ENCODE results near the gene TNRC18.
"Not testable (repeated sequence)": the region's sequence is repeated elsewhere in the genome, so short reads cannot be mapped to it uniquely, and the experiment has no call there.

Gene TNRC18

GRCh38 chr7:5423306-5423975 lies at the start of gene TNRC18:
Gene TNRC18 (minus strand): TSS chr7:5423834. CDS start chr7:5421246, 2,588 bp downstream.
- DNase-seq (ENCODE audit: low read depth in 1 of 2, low spot score in 1 of 2): no peak

- DNase-seq (ENCODE audit: low read depth in 1 of 2, low spot score in 1 of 2): no peak
Observed at GRCh38 chr7:5472432-5473315, 49.0 kb upstream of the TNRC18 start.

- not testable (repeated sequence) for DNase-seq (ENCODE audit: low read depth in 1 of 2, low spot score in 1 of 2)
Observed at GRCh38 chr7:5471623-5472022, 48.0 kb upstream of the TNRC18 start.

- no peak for DNase-seq (ENCODE audit: low read depth in 1 of 2, low spot score in 1 of 2)
Observed at GRCh38 chr7:5470816-5471215, 47.2 kb upstream of the TNRC18 start.

GRCh38 chr7:5470167-5470532 lies 46.5 kb upstream of the TNRC18 start:
- DNase-seq (ENCODE audit: low read depth in 1 of 2, low spot score in 1 of 2): no peak

GRCh38 chr7:5469375-5470166 lies 45.9 kb upstream of the TNRC18 start:
- no peak for DNase-seq (ENCODE audit: low read depth in 1 of 2, low spot score in 1 of 2)

GRCh38 chr7:5467645-5468044 lies 44.0 kb upstream of the TNRC18 start:
- no peak for DNase-seq (ENCODE audit: low read depth in 1 of 2, low spot score in 1 of 2)

GRCh38 chr7:5466551-5466950 lies 42.9 kb upstream of the TNRC18 start:
- DNase-seq (ENCODE audit: low read depth in 1 of 2, low spot score in 1 of 2): no peak

GRCh38 chr7:5463031-5463430 lies 39.4 kb upstream of the TNRC18 start:
- DNase-seq (ENCODE audit: low read depth in 1 of 2, low spot score in 1 of 2): no peak

GRCh38 chr7:5462216-5462615 lies 38.6 kb upstream of the TNRC18 start:
- DNase-seq (ENCODE audit: low read depth in 1 of 2, low spot score in 1 of 2): no peak

- no peak for DNase-seq (ENCODE audit: low read depth in 1 of 2, low spot score in 1 of 2)
Observed at GRCh38 chr7:5458921-5459480, 35.4 kb upstream of the TNRC18 start.

GRCh38 chr7:5457245-5457735 lies 33.7 kb upstream of the TNRC18 start:
- no peak for DNase-seq (ENCODE audit: low read depth in 1 of 2, low spot score in 1 of 2)

- no peak for DNase-seq (ENCODE audit: low read depth in 1 of 2, low spot score in 1 of 2)
Observed at GRCh38 chr7:5456409-5456808, 32.8 kb upstream of the TNRC18 start.

- no peak for DNase-seq (ENCODE audit: low read depth in 1 of 2, low spot score in 1 of 2)
Observed at GRCh38 chr7:5455581-5456219, 32.1 kb upstream of the TNRC18 start.

GRCh38 chr7:5455175-5455574 lies 31.5 kb upstream of the TNRC18 start:
- no peak for DNase-seq (ENCODE audit: low read depth in 1 of 2, low spot score in 1 of 2)

GRCh38 chr7:5454485-5454884 lies 30.9 kb upstream of the TNRC18 start:
- no peak for DNase-seq (ENCODE audit: low read depth in 1 of 2, low spot score in 1 of 2)

GRCh38 chr7:5453566-5454075 lies 30.0 kb upstream of the TNRC18 start:
- DNase-seq (ENCODE audit: low read depth in 1 of 2, low spot score in 1 of 2): no peak

GRCh38 chr7:5452937-5453540 lies 29.4 kb upstream of the TNRC18 start:
- DNase-seq (ENCODE audit: low read depth in 1 of 2, low spot score in 1 of 2): no peak

- DNase-seq (ENCODE audit: low read depth in 1 of 2, low spot score in 1 of 2): no peak
Observed at GRCh38 chr7:5452470-5452899, 28.9 kb upstream of the TNRC18 start.

GRCh38 chr7:5451391-5451790 lies 27.8 kb upstream of the TNRC18 start:
- no peak for DNase-seq (ENCODE audit: low read depth in 1 of 2, low spot score in 1 of 2)
